Kidney glomerular epithelial cell (primary cell): ENCODE data around the gene VSTM4.

Experiments used
- DNase-seq: peaks from one replicate; lab custom pipeline; 2025; lab: John Stamatoyannopoulos, UW

VSTM4 gene

GRCh38 chr10:49040601-49041000, 74.7 kb downstream of the VSTM4 start:
- no peak for DNase-seq

DNA sequence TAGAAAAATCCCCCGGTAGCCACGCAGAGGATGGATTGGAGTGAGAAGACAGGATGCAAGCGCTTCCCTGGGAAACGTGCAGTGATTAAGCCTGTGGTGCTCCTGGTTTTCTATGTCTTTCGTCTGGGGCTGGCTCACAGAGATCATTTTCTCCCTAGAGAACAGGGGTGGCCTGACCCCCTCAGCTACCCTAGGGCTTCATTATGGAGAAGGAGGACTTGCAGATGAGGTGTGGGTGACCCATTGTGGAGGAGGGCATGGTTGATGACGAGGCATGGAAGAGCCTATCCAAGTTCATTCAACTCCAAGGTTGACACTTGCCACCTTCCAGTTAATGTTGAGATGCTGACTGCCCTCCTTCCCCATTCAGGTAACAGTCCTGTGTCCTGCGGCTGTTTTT, 75.9 kb downstream of the VSTM4 start:
- no peak for DNase-seq

DNA sequence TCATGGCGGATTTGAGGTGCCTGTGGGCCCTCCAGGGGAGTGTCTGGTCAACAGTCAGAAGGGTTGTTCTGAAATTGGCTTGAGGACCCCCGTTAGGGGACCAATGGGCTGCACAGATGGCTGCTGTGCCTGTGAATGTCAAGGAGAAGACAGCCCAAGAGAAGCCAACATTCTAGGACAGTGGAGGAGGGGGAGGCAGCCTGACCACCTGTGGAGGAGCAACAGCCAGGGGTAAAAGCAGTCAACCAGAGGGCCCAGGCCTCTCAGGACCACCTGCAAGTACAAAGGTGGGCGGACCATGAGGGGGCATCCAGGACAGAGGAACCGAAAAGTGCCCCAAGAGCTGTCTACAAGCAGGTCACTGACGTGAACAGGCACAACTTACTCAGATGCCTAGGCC, 76.6 kb downstream of the VSTM4 start:
- no peak for DNase-seq

DNA sequence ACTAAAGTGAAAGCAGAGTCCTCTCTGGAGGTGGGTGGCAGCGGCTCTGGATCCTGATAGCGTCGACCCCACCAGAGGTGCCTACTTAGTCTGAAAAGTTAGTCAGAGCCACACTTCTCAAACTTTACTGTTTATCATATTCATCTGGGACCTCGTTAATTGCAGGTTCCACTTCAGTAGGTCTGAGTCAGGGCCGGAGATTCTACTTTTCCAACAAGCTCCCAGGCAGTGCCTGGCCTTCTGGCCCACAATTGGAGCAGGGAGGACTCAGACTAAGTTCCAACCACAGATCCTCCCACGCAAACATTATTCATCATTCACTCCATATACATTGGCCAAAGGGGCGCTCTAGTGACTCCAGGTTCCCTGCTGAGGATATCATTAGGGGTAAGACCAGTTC, 78.1 kb downstream of the VSTM4 start:
- peak; percentile 94 for DNase-seq

DNA sequence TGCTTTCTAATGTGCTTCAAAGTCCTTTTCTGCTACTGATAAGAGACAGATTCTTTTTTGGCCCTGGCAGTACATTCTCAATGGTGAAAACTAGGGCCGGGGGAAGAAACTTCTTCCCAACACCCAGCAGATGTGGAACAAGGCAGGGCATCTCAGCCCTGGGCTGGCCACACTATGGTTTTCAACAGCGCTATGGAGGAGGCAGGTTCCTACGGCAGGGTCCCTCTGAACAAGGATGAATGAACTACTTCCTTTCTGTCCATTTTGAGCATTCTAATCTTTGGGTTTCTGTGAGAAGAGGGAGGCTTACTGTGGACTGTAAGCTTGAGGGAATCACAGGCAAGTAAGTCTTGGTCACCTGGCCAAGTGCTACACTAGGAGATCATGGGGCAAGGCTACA, 78.7 kb downstream of the VSTM4 start:
- DNase-seq: peak; percentile 30

- DNase-seq: no peak
These were observed 79.4 kb downstream of the VSTM4 start for GRCh38 chr10:49035920-49036319.

GRCh38 chr10:49034925-49035324, 80.4 kb downstream of the VSTM4 start:
- DNase-seq: no peak

- no peak for DNase-seq
These were observed 81.4 kb downstream of the VSTM4 start for GRCh38 chr10:49033939-49034338.

DNA sequence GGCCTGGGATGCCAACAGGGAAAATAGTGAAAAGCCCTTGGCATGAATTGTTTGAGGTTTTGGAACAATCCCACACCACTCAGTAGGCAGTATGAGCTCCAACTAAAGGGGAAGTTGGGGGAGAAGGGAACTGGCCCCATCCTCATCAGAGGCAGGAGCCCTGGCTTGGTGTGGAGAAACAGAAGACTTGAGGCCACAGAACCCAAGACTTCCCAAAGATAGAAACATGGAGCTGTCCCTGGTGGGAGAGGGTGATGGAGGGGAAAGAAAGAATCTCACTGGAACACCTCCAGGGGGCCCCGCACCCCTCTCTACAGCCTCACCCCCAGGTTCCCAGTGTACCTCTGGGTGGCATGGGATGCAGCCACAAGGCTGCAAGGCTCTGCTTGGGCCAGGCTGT, 85.7 kb downstream of the VSTM4 start:
- no peak for DNase-seq

DNA sequence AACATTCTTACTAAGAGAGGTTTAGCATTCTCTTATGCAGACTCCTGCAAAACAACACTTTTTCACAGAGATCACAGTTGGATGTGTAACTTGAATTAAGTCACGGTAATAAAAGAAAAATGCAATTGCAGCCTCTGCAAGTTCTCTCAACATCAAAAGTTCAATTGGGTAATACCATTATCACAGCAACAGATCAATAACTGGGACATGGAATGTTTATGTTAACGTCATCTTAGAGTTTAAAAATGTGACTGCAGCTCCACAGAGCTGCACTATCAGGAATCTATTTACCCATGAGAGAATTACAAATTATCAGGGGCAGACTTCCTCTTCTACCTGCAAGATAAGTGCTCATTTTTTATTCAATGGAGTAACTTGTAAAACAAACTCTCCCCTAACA, 86.7 kb downstream of the VSTM4 start:
- no peak for DNase-seq

DNA sequence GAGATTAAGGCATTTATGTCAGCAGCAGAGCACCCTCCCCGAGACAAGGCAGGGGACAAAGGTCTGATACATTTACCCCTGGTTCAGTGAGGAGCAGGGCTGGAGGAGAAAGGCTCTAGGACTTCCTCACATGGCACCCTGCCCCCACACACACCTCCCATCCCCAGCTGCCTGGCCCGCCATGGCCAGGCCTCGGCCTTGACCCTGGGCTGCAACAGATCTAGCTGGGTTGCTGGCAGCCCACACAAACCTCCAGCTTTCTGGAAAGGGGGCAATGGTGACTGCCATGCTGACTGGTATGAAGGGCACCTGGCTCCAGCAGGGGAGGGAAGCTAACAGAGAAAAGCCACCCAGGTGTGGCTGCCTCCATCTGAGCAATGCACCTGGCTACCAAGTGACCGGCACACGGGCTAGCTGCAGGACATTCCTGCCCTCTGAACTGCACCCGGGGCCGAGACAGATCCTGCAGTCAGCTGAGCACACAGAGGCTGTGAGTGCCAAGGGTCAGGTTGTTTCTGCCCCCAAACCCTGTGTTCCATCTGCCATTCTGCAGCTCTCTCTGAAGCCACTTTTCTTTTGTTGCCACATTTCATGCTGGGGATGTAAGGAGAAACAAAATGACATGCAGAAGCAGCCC, 89.9 kb downstream of the VSTM4 start:
- DNase-seq: no peak

DNA sequence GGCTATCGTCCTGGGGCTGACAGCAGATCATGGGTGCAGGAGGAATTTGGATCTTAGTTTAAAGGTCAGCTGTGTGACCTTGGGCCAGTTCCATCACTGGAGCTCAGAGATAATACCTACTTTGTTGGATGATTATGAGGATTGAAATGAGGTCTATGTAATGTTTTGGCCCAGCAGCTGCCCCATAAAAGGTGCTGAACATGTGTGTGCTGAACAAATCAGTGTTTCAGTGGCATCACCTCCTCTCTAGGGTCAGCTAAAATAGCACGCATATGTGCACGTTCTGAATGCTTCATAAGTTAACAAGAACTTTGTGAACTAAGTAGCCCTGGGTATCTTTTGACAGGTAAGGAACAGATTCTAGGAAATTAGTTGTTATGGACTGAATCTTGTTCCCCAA, 90.8 kb downstream of the VSTM4 start:
- no peak for DNase-seq

GRCh38 chr10:49023752-49024151, 91.6 kb downstream of the VSTM4 start:
- DNase-seq: no peak

- DNase-seq: no peak
These were observed 92.3 kb downstream of the VSTM4 start for GRCh38 chr10:49023071-49023470.

DNA sequence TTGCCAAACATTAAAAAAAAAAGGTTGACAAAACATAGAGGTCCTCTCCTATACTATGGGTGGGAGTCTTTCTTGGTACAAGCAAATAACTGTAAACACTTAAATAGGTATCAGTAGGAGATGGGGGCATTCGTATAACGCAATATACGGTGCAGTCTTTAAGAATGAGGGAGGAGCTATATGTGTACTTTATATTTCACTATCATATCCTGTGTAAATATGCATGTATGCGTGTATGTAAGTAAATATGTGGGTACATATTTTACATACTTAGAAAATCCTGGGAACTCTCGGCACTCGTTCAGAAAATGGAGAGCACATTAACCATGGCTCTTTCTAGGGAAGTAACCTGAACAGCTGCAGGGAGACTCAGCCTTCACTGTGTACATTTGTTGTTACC, 93.6 kb downstream of the VSTM4 start:
- no peak for DNase-seq

GRCh38 chr10:49015700-49016099, 99.6 kb downstream of the VSTM4 start:
- no peak for DNase-seq

DNA sequence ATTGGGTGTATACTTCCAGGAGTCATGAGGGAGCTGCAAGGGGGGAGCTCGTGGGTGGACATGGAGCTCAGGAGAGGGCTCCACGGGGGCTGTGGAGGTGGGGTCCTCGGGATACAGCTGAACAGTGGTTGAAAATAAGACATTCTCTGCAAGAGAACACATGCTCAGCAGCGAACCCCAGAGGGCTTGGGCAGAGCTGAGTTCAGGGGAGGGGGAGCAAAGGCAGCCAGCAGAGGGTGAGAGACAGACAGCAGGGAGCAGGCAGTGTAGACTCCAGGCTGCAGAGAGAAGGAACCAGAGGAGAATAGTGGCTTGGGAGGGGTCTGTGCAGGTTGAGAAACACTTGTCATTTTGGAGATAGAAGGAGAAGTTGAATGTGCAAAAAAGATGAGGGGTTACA, 102.7 kb downstream of the VSTM4 start:
- no peak for DNase-seq

DNA sequence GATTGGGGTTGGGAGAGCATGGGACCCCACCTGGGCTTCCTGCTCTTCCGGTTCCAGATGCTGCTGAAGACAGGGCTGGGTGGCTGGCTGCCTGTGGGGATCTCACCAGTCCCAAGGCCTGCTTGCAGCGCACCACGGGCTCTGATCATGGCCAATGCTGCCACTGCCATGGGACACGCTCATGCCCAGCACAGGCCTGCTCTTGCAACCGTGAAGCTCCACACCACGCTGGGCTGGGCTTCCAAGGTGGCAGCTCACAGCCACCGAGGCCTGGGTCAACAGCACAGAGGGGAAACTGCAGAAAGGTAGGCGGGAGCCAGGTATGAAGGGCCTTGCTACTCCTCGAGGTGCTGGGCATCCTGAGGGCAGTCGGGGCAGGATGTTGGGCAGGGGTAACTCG, 103.6 kb downstream of the VSTM4 start:
- DNase-seq: no peak

- DNase-seq: no peak
These were observed 104.5 kb downstream of the VSTM4 start for GRCh38 chr10:49010865-49011264.

GRCh38 chr10:49010295-49010694, 105.0 kb downstream of the VSTM4 start:
- DNase-seq: no peak

DNA sequence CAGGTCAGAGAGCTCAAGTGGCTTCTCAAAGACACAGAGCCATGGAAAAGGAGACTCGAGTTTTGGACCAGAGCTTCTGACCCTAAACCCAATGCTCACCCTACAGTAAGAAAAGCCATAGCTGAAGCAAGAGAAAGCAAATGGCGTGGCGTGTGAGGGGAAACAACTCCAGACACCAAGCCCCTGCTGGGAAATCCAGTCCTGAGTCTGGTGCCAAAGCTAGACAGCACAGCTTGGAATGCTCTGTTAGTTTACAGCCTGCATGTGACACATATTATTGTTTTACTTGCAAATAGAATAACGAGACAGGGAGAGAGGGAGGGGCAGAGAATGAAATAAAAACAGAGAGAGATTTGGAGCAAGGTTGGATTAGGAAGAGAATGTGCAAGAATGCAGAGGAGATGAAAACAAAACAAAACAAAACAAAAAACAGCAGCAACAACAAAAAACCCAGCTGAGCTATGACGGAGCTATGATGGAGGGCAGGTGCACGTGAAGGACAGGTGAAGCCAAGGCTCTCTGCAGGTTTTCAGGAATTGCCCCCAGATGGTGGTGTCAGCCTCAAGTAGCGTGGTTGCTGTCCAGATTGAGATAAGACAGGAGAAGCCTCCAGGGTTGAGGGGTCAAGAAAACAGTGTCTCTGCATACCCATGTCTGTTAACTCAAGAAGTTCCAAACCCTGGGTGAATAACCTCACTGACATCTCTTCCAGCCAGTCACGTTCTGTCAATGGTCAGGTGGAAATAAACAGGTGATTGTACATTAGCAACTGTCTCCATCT, 105.9 kb downstream of the VSTM4 start:
- DNase-seq: no peak

GRCh38 chr10:49008505-49009198, 106.7 kb downstream of the VSTM4 start:
- no peak for DNase-seq

DNA sequence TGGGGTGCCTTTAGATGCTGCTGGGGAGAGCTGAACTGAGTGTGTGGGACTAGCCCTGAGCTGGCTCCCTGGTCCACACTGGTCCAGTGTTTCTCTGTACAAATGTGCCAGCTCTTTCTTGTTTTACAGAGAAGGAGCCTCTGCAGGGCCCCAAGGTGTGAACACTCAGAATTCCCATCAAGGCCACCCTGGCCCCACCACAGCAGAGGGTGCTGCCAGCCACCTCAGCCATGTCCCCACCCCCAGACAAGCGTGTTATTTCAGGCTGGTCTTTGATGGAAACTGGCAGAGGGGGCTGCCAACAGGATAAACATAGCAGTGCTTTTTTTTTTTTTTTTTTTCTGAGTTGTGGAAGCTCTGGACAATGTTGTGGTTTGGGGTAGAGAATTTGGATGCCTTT, 107.2 kb downstream of the VSTM4 start:
- DNase-seq: no peak
